KMS-11 (cell line): ENCODE data around the gene GRIP1.

ENCODE experiments used
- H2AFZ ChIP-seq: fragments of 200-600 bp; sonication (generic); 2 replicates; pipeline ENCODE4 v1.6.1; 2016; ENCODE audit warnings: antibody characterized with exemption, mixed run types, low read depth
- H3K27ac ChIP-seq: fragments of 200-600 bp; sonication (generic); 2 replicates; pipeline ENCODE4 v1.6.1; 2016; ENCODE audit warnings: mild to moderate bottlenecking, mixed run types
- H3K27me3 ChIP-seq: fragments of 200-600 bp; sonication (generic); 2 replicates; pipeline ENCODE4 v1.6.1; 2017; ENCODE audit warnings: mild to moderate bottlenecking, low read depth, mixed run types, moderate library complexity; ENCODE audit not compliant: insufficient read depth
- H3K36me3 ChIP-seq: fragments of 200-600 bp; sonication (generic); 2 replicates; pipeline ENCODE4 v1.6.1; 2017; ENCODE audit warnings: mild to moderate bottlenecking, mixed run types; ENCODE audit not compliant: insufficient read depth
- H3K4me1 ChIP-seq: fragments of 200-600 bp; sonication (generic); 2 replicates; pipeline ENCODE4 v1.6.1; 2016; ENCODE audit warnings: mild to moderate bottlenecking, low read depth, mixed run types; ENCODE audit not compliant: poor library complexity, severe bottlenecking
- H3K4me2 ChIP-seq: fragments of 200-600 bp; sonication (generic); 2 replicates; pipeline ENCODE4 v1.7.0; 2016; ENCODE audit warnings: mild to moderate bottlenecking, mixed run types
- H3K4me3 ChIP-seq: fragments of 200-600 bp; sonication (generic); IDR thresholded peaks from 2 replicates; pipeline ENCODE4 v1.6.1; 2017; ENCODE audit warnings: low read depth, low read length, mixed read lengths; ENCODE audit not compliant: insufficient read depth
- H3K79me2 ChIP-seq: fragments of 200-600 bp; sonication (generic); 2 replicates; pipeline ENCODE4 v1.6.1; 2016; ENCODE audit warnings: low read depth, mixed run types; ENCODE audit not compliant: insufficient read depth
- H3K9ac ChIP-seq: fragments of 200-600 bp; sonication (generic); 2 replicates; pipeline ENCODE4 v1.6.1; 2016; ENCODE audit warnings: mild to moderate bottlenecking, mixed run types
- H4K20me1 ChIP-seq: fragments of 200-600 bp; sonication (generic); 2 replicates; pipeline ENCODE4 v1.6.1; 2016; ENCODE audit warnings: mild to moderate bottlenecking, mixed run types; ENCODE audit not compliant: insufficient read depth
- CTCF ChIP-seq: fragments of 200-600 bp; sonication (generic); conservative IDR thresholded peaks from 2 replicates; pipeline ENCODE4 v1.6.1; 2017; ENCODE audit warnings: low read depth, mild to moderate bottlenecking, antibody characterized with exemption, low read length, moderate library complexity, mixed read lengths

GRIP1 gene

DNA sequence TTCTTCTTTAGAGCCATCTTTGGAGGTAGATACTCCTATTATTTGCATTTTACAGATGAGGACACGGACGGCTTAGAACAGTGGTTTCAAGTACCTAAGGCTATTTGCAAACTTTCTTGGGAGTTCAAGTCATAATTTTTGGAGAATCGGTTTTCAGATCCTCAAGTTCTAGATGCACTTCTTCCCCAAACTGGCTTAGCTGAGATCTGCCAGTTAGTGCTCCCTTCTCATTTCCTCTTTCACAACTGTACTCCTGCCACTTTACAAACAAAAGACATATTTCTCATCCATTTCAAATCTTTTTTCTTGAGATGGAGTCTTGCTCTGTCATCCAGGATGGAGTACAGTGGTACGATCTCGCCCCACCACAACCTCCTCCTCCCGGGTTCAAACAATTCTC lies 299.3 kb downstream of the GRIP1 start:
- no peaks in the 10 kb centered on the region for H3K4me1 ChIP-seq
- H3K36me3 ChIP-seq: no peaks in the 10 kb centered on the region
- no peak overlapping the region for H3K9ac ChIP-seq
- H2AFZ ChIP-seq: no peak overlapping the region
- no peaks in the 10 kb centered on the region for H3K27me3 ChIP-seq
- H4K20me1 ChIP-seq: no peaks in the 10 kb centered on the region
- H3K27ac ChIP-seq: no peak overlapping the region
- no peak overlapping the region for H3K4me2 ChIP-seq
- H3K79me2 ChIP-seq: no peaks in the 10 kb centered on the region
- no peak overlapping the region for H3K4me3 ChIP-seq
- no peak for TF ChIP-seq CTCF

GRCh38 chr12:66375560-66375959 lies 303.3 kb downstream of the GRIP1 start:
- Histone ChIP-seq H3K27ac (no peak overlapping the region), H2AFZ (no peak overlapping the region)

DNA sequence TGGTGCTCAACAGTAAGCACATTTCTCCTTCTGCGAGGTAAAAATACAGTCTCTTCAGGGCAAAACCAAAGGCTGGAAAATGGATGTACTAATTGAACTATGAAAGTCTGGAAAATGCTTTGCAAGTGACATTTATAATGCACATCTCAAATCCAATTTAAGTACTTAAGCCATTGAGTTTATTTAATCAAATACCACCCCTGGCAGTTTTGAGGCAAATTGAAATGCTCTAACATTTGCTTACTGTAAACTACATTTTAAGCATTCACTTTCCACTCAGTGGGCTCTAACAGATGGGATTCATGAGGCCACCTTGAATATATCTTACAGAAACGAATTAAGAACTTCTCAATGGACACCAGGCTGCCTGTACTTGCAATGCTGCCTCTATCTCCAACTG lies 306.9 kb downstream of the GRIP1 start:
- H3K9ac ChIP-seq: no peak overlapping the region
- H3K4me3 ChIP-seq: no peak overlapping the region
- no peaks in the 10 kb centered on the region for H3K79me2 ChIP-seq
- H3K27me3 ChIP-seq: no peaks in the 10 kb centered on the region
- no peaks in the 10 kb centered on the region for H3K36me3 ChIP-seq
- peaks cover 5% of the 10 kb centered on the region for H3K4me1 ChIP-seq
- H4K20me1 ChIP-seq: no peaks in the 10 kb centered on the region
- H3K27ac ChIP-seq: no peak overlapping the region
- no peak overlapping the region for H2AFZ ChIP-seq
- no peak overlapping the region for H3K4me2 ChIP-seq
- TF ChIP-seq CTCF: no peak

More at GRCh38 chr12:66375560-66375959, 303.3 kb downstream of the GRIP1 start:
- H3K27me3 ChIP-seq: no peaks in the 10 kb centered on the region
- no peak overlapping the region for H3K4me2 ChIP-seq
- TF ChIP-seq CTCF: no peak
- no peaks in the 10 kb centered on the region for H3K36me3 ChIP-seq
- H3K4me3 ChIP-seq: no peak overlapping the region
- no peaks in the 10 kb centered on the region for H4K20me1 ChIP-seq
- no peaks in the 10 kb centered on the region for H3K4me1 ChIP-seq
- H3K79me2 ChIP-seq: no peaks in the 10 kb centered on the region
- no peak overlapping the region for H3K9ac ChIP-seq

- Histone ChIP-seq H3K27me3 (no peaks in the 10 kb centered on the region), H3K4me3 (no peak overlapping the region), H3K79me2 (no peaks in the 10 kb centered on the region), H3K4me2 (no peak overlapping the region), H3K27ac (no peak overlapping the region), H4K20me1 (no peaks in the 10 kb centered on the region), H3K9ac (no peak overlapping the region), H3K36me3 (no peaks in the 10 kb centered on the region), H2AFZ (no peak overlapping the region), H3K4me1 (peaks cover 7% of the 10 kb centered on the region)
- no peak for TF ChIP-seq CTCF
Observed at GRCh38 chr12:66367015-66367667, 311.7 kb downstream of the GRIP1 start.
